H7 (cell line): ENCODE data around the gene ADAM19. TPM values are rescaled to one million over a fixed set of nuclear protein-coding genes. Genes with fewer than 3 reads are reported as not detected.

ENCODE experiments used
- DNase-seq: peaks from one replicate; pipeline ENCODE4 v3.0.0; 2012
- H3K27me3 ChIP-seq: 2 replicates; pipeline ENCODE4 v1.6.0; 2011; ENCODE audit warnings: mild to moderate bottlenecking, low read length; ENCODE audit not compliant: control insufficient read depth, insufficient read depth
- H3K36me3 ChIP-seq: replicated peaks from 2 replicates; pipeline ENCODE4 v1.5.1; 2011; ENCODE audit warnings: low read length; ENCODE audit not compliant: control insufficient read depth, insufficient read depth
- H3K4me3 ChIP-seq: 2 replicates; pipeline ENCODE4 v1.5.1; 2011; ENCODE audit warnings: low read depth, mild to moderate bottlenecking, control low read depth, low read length, moderate library complexity; ENCODE audit not compliant: insufficient read depth
- total RNA-seq: library from RNA; depleted of rRNA; stranded (reverse); fragments of >200 nt; shearing (Covaris generic); gene quantifications from 2 replicates; pipeline ENCODE4 v1.2.3, GENCODE V29; 2014; rRNA removed

ADAM19 gene, protein sequence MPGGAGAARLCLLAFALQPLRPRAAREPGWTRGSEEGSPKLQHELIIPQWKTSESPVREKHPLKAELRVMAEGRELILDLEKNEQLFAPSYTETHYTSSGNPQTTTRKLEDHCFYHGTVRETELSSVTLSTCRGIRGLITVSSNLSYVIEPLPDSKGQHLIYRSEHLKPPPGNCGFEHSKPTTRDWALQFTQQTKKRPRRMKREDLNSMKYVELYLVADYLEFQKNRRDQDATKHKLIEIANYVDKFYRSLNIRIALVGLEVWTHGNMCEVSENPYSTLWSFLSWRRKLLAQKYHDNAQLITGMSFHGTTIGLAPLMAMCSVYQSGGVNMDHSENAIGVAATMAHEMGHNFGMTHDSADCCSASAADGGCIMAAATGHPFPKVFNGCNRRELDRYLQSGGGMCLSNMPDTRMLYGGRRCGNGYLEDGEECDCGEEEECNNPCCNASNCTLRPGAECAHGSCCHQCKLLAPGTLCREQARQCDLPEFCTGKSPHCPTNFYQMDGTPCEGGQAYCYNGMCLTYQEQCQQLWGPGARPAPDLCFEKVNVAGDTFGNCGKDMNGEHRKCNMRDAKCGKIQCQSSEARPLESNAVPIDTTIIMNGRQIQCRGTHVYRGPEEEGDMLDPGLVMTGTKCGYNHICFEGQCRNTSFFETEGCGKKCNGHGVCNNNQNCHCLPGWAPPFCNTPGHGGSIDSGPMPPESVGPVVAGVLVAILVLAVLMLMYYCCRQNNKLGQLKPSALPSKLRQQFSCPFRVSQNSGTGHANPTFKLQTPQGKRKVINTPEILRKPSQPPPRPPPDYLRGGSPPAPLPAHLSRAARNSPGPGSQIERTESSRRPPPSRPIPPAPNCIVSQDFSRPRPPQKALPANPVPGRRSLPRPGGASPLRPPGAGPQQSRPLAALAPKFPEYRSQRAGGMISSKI
- 37.7 and 53.1 TPM in 2 replicates for total RNA-seq

DNA sequence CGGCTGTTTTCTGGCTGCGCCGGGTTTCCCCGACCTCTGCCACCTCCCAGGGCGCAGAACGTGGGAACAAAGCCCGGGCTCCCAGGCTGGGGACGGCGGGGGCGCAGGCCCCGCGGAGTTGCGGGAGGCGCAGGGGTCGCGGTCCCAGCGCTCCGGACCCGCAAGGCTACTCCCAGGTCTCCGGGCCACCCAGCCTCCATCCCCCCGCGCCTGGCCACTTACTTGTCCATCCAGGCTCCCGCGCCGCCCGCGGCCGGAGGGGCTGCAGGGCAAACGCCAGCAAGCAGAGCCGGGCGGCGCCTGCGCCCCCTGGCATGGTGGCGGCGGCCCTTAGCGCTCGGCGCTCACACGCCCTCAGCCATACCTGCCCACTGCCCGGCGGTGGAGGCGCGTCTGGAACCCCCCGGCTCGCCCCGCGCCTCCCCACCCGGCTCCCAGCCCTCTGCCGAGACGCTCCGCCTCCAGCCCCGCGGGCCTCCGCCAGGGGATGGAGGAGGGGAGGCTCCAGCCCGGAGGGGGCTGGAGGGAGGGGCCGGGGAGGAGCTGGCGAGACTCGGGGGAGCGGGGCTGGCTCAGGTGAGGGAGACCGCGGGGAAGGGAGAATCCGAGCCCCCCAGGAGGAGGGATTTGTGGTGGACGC lies at the start of gene ADAM19:
ADAM19 (minus strand) TSS at position 395 of the 640 bp plus-strand sequence; CDS start at position 316, 79 bp downstream.
- peak; percentile 96 for DNase-seq
- Histone ChIP-seq H3K27me3 (peaks cover 6% of the 10 kb centered on the region), H3K4me3 (peak within 1 kb of the TSS; percentile 83), H3K36me3 (no peaks in the 10 kb centered on the region)

DNA sequence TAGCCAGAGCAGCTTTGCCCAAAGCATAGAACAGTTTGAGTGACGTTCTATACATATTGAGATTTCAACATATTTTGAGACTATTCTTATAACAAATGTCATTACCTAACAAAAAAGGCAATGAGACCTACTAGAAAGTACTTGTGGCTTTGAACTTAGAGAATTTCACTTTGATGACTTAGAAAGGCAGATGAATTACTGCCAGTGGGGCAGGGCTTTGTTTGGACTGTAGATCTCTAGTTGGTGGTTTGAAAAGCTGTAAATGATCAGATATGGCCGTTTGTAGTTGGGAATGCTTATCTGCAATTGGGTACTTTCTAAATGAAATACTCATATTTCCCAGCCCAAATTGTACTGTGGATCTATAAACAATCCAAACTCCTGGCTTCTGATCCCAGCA lies 48.6 kb upstream of the ADAM19 start:
- no peaks in the 10 kb centered on the region for H3K36me3 ChIP-seq
- H3K27me3 ChIP-seq: no peaks in the 10 kb centered on the region
- no peak for DNase-seq
- no peak overlapping the region for H3K4me3 ChIP-seq

DNA sequence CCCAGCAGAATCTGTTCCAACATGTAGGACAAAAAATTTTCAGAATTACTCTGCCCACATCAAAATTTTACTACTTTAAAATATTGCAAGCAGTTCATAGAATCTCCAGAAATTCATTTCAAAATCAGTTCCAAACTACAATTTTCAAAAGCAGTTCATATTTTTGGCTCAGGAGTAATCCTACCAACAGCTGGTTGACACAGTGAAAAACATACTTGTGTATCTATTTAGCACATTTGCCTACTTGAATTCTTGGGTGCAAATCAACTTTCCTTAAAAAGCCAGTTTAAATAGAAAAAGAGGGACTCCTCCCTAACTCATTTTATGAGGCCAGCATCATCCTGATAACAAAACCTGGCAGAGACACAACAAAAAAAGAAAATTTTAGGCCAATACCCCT lies 45.2 kb upstream of the ADAM19 start:
- H3K36me3 ChIP-seq: no peaks in the 10 kb centered on the region
- H3K4me3 ChIP-seq: no peak overlapping the region
- H3K27me3 ChIP-seq: no peaks in the 10 kb centered on the region
- DNase-seq: no peak

DNA sequence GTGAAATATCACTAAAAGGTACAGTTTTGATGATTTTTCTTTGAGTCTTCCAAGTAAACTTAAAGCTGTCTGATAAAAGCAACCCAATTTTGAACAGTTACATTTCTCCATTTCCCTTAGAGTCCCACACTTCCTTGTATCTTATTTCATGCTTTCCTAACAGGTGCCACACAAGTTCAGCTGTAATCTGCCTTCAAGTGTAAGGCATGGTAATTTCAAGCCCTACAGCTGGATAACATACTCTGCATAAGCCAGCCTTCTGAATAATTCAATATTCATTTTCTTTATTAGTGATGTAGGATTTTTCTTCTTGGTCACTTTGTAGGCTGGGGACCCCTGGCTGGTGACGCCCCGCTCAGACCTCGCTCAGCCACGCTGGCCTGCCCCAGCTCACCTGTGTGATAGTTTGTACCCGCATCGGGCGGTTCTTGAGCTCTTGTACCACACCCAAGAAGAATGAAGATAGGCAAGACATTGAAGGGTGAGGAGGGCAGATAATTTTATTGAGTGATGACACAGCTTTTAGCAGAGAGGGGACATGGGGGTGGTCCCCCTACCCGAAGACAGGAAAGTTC lies 42.7 kb upstream of the ADAM19 start:
- no peak overlapping the region for H3K4me3 ChIP-seq

DNA sequence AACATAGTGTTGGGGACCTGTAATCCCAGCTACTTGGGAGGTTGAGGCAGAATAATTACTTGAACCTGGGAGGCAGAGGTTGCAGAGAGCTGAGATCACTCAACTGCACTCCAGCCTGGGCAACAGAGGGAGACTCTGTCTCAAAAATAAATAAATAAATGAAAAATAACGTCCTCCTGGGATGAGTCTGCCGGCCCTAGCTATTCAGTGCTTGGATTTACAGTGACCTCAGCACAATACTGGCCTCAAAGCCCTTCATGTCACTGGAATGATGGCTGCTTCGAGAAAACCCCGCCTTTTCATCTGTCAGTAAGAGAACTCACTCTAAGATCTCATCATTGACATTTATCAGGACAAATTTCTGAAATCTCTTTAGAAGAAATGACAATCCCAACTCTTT lies 41.2 kb upstream of the ADAM19 start:
- H3K4me3 ChIP-seq: no peak overlapping the region
- H3K36me3 ChIP-seq: no peaks in the 10 kb centered on the region
- H3K27me3 ChIP-seq: no peaks in the 10 kb centered on the region
- DNase-seq: no peak

More for the DNA sequence above, 42.7 kb upstream of the ADAM19 start:
- Histone ChIP-seq H3K36me3 (no peaks in the 10 kb centered on the region), H3K27me3 (no peaks in the 10 kb centered on the region)
- DNase-seq: no peak

DNA sequence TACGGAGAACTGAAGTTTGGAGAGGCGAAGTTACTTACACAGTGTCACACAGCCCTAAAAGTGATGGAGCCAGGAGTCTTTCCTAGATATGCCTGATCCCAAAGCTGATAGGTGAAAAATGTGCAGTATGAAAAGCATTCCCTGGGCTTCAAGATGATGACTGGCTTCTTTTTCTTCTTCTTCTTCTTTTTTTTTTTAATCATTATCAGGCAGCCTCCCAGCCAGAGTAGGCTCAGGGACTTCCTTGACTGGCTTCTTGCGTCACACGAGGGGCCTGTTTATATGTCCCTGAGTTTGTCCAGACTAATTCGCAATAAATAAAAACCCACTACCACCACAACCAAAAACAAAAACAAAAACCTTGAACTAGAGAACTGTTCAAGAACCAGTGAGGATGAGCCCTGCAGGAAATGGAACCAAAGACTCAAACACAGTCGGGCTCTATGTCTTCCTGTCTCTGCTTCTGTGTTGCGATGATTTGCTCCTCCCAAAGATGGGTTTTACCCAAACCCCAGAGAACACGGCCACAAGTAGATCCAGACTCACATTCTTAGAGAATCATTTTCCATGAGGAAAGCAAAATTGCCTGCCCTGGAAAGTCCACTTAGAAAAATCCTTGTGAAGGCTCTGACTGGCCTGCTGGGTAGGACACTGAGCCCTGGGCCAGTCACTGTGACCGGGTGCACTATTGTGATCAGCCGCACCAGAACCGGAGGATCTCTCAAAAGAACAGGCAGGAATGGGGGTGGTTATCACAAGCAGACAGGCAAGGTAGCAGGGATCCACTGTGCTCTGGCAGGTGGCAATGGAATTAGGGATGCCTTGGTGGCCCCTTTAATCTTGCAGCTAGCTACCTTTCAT lies 38.0 kb upstream of the ADAM19 start:
- no peak for DNase-seq
- Histone ChIP-seq H3K36me3 (no peaks in the 10 kb centered on the region), H3K4me3 (no peak overlapping the region), H3K27me3 (no peaks in the 10 kb centered on the region)

DNA sequence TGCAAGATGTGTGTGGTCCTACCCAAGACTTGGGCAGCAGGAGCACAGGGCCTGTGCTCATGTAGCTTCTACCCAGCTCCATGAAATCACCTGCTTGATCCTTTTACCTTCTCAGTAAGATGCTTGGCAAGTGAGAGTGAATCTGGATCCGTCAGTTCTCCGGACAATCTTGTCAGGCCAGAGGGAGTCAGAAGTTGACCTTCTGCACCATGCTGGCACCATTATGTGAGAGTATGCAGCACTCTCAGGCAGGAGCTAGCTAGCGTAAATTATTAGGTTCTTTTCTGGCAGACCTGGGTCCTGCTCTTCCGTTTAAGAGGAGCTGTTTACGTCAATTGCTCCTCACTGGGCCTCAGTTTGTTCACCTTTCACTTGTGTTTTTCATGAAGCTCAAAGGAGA lies 37.0 kb upstream of the ADAM19 start:
- H3K36me3 ChIP-seq: no peaks in the 10 kb centered on the region
- no peak overlapping the region for H3K4me3 ChIP-seq
- DNase-seq: no peak
- H3K27me3 ChIP-seq: no peaks in the 10 kb centered on the region

DNA sequence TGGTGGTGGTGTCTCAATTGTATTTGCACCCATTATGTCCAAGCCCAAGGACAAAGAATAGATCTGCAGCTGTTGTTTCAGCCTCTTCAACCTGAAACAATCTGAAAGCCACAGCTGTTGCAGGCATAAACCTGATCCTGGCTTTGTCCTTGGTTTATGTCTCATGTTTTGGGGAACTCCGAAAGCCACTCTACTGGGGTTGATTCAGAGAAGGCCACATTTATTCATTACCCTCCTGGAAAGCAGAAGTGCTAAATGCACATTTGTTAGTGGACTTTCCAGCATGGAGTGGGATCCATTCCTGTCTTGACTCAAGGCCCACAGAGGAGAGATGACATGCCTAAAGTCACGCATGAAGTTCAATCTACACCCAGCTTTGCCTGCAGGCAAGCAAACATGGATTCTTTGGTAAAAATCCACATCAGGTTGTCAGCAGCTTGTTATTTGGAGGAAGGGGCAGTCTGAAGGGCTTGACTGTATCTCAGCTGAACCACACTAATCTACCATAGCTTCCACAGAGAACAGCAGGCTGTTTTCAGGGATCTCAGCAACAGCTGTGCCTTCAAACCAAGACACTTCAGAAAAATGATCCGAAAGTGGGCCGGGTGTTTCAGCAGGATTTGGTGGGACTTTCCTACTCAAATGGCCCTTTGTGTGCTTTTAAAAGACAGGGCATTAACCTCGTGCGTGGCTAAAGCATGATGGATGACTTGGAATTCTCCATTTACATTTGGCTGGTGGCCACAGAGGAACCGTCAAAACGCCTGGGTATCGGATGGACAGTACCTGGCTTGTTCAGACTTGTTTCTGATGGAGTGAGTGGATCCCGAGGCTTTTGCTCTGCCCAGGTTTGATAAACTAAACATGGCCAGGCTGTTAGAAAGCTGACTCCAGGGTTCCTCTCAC lies 36.2 kb upstream of the ADAM19 start:
- no peaks in the 10 kb centered on the region for H3K27me3 ChIP-seq
- DNase-seq: no peak
- no peak overlapping the region for H3K4me3 ChIP-seq
- H3K36me3 ChIP-seq: no peaks in the 10 kb centered on the region

DNA sequence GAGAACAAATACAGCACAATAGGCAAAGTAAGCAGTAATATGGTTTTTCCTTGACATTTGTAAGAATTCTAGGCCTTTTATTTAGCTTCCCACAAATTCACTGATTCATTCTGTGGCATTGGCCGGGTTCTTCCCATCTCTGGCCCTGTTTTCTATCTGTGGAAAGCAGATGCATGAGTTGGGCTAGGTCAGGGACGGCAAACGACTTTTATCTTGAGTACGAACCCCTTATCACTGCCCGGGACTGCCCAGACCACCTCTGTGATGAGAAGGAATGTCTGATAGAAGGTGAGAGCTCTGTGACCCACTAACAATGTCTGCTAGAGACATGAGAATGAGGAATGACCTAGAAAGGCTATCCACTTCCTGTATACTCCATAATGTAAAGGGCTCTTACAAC lies 35.4 kb upstream of the ADAM19 start:
- DNase-seq: no peak
- no peaks in the 10 kb centered on the region for H3K27me3 ChIP-seq
- no peaks in the 10 kb centered on the region for H3K36me3 ChIP-seq
- no peak overlapping the region for H3K4me3 ChIP-seq

DNA sequence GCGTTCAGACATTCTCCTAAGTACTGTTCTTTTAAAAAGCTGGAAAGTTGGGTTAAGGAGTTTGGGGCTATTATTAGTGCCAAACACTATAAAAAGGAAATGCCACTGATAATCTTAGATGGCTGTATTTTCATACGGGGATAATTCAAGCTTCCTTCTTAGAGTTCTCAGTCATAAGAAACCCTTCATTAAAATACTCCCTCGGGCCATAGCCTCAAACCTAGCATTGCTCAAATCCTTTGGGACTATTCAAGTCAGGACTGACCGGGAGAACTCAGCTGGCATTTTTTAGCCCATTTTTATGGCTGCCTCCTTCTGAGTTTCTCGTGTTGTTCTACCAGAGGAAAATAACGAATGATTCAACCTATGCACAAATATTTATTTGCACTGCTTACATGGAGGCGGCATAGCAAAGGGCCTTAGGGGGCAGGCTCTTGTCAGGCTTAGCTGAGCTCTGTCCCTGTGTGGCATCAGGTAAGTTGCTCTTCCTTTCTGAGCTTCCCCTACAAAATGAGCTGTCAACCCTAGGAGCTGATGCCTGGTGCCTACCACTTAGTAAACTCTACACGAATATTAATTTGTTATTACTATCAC lies 33.5 kb upstream of the ADAM19 start:
- no peak for DNase-seq
- Histone ChIP-seq H3K27me3 (no peaks in the 10 kb centered on the region), H3K4me3 (no peak overlapping the region), H3K36me3 (no peaks in the 10 kb centered on the region)

DNA sequence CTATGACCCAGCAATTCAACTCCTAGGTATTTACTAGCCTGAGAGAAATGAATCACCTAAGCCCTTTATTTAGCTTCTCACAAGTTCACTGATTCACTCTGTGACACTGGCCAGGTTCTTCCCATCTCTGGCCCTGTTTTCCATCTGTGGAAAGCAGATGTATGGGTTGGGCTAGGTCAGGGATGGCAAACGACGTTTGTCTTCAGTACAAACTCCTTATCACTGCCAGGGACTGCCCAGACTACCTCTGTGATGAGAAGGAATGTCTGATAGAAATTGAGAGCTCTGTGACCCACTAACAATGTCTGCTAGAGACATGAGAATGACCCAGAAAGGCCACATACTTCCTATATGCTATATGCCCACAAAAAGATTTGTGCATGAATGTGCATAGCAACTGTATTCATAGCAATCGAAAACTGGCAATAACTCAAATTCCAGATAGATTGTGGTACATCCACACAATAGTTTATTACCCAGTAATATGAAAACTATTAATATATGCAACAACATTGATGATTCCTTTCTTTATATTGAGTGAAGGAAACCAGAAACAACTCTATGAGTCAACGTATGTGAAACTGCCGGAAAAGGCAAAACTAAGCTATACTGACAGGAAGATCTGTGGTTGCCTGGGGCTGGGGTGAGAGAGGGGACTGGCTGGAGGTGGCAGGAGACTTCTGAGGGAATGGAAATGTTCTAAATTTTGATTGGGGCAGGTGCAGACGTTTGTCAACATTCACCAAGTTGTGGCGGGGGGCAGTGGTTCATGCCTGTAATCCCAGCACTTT lies 32.0 kb upstream of the ADAM19 start:
- Histone ChIP-seq H3K27me3 (no peaks in the 10 kb centered on the region), H3K36me3 (no peaks in the 10 kb centered on the region), H3K4me3 (no peak overlapping the region)
- DNase-seq: no peak

DNA sequence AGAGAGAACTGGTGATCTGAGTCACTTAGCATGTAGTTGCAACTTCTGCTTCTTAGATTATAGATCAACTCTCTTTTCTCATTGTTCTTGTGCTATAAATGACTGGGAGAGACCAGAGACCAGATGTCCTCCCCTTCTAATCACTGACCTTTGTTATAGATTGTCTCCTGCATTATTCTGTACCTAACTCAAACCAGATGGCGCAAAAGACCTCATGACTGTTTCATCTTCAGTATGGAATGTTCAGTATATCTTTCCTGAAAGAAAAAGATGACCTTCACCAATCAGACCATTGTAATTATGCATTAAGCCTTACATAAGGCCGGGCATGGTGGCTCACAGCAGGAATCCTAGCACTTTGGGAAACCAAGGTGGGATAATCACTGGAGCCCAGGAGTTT lies 30.5 kb upstream of the ADAM19 start:
- Histone ChIP-seq H3K4me3 (no peak overlapping the region), H3K36me3 (no peaks in the 10 kb centered on the region), H3K27me3 (no peaks in the 10 kb centered on the region)
- DNase-seq: no peak
